ENCODE data around the gene NCKAP5.

The NCKAP5 gene

GRCh38 chr2:132780651-132781050, 787.6 kb downstream of the NCKAP5 start:
- DNase-seq = no peak

- DNase-seq = no peak
These were observed 789.0 kb downstream of the NCKAP5 start for GRCh38 chr2:132779206-132779721.

DNA sequence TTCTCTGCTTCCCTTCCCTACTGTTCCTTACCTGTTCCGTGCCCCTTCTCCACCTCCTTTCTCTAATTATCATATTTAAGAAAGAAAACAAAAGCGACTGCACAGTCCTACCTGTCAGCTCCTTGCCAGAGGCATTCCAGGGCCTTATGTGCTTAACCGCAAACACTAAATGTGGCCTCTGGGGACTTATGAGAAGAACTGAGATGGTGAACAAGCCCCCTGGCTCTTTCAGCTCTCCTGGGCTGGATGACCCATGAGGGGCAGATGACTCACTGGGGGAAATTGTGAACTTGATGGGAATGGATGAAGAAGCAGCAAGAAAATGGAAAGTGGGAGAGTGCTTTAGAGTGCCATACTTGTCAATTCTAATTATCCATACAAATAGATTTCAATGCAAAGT, 792.0 kb downstream of the NCKAP5 start:
- no peak for DNase-seq

DNA sequence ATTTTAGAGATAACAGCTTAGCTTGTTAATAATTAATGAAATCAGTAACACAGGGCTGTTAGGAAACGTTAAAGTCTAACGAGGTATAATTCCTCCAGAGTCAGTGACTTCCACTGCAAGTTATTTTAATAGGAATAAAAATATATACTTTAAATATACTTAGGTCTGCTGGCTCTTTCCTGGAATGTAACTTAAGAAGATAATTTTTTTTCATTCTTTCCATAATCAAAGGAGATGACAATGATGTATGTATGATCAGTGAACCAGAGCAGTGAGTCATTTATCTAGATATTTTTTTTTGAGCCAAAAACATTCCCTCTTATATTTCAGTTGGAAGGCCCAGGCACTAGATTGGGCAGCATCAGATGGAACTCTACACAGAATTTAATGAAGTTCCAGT, 794.1 kb downstream of the NCKAP5 start:
- DNase-seq = no peak

DNA sequence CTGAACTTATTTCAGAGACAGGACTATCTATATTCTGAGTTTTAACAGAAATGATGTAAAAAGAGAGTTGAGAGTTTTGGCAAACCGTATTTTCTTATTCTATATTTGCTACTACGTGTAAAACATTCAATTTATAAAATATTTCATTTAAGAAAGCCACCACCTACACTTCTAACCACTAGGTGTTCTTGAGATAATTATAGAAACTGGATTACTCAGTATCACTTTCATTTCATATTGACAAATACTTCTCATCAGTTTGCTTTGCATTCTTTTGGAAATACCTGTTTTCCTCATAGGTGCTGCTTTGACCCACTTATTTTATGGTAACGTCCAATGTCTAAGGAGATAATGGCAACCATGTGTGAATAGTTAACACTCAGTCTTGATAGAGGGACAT, 794.9 kb downstream of the NCKAP5 start:
- DNase-seq = no peak

DNA sequence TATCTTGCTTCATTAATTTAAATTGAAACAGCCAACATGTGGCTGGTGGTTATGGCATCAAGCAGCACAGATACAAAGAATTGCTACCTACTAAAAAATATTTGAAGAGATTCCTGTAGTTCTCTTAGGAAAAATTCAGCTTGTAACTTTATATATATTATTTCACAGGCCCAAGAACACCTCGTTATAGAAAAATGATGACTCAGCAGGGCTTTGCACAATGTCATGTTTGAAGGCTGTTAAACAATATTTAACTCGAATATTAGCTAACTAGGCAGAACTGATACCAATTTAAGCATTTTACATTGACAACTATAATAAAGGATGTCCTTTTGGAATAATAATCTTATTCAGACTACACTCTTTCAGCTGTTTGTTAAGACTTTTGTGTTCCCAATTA, 795.9 kb downstream of the NCKAP5 start:
- DNase-seq = no peak

GRCh38 chr2:132766573-132766972, 801.7 kb downstream of the NCKAP5 start:
- DNase-seq = no peak

- no peak for DNase-seq
These were observed 806.8 kb downstream of the NCKAP5 start for GRCh38 chr2:132761437-132761836.

GRCh38 chr2:132760971-132761370, 807.3 kb downstream of the NCKAP5 start:
- no peak for DNase-seq

- no peak for DNase-seq
These were observed 807.9 kb downstream of the NCKAP5 start for GRCh38 chr2:132760405-132760804.

DNA sequence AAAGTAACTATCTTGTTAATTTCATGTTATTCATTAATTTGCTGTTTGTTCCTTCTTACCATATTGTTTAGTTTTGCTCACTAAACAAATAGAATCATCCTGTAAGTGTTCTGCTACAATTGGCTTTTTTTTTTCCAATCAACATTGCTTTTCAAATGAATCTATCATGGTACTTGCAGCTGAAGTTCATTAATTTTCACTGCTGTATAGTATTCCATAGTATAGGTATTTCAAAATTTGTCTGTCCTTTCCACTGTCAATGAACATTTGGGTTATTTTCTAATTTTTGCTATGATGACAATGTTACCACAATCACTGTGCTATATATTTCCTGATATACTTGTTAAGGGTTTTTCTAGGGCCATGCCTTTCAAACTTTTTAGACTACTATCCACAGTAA, 809.3 kb downstream of the NCKAP5 start:
- no peak for DNase-seq

DNA sequence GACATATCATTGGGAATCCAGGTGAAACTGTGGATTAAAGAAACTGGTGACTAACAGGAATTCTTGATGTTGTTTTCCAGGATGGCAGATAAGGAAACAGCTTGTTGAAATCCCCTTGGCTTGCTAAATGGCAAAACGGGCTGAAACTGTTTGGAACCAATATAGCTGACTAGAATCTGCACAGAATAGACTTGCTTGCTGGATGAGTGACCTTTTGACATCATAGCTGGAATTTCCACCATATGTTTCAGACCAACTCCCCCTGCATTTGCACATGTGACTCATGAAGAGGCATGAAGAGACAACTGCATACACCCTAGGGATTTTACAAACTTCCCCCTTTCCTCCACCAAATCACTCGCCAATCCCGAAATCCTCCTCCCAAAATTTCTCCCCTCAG, 810.6 kb downstream of the NCKAP5 start:
- DNase-seq = no peak

DNA sequence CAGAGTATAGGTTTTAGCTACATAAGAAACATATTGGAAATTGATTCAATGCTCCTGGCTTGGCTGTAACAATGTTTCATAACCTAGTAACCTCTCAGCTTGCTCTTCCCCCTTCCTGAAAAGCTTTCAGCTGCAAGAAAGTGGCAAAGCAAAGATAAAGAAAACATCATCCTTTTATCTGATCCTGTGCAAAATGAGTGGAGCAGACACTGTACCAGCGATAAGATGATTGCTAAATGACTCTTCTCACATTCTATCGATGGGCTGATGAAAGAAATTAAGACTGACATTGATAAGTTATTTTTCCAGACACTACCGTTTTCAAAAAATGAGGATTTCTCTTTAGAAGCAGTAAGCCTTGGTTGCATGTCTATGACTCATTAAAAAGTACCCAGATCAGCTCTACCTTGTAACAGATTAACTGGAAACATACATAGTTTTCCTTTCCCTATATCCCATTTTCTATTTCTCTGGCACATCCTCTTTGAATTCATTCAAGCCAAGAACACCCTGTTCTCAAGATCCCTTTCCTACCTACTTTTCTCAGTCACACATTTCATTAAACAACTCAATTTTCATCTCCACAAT, 811.2 kb downstream of the NCKAP5 start:
- no peak for DNase-seq

DNA sequence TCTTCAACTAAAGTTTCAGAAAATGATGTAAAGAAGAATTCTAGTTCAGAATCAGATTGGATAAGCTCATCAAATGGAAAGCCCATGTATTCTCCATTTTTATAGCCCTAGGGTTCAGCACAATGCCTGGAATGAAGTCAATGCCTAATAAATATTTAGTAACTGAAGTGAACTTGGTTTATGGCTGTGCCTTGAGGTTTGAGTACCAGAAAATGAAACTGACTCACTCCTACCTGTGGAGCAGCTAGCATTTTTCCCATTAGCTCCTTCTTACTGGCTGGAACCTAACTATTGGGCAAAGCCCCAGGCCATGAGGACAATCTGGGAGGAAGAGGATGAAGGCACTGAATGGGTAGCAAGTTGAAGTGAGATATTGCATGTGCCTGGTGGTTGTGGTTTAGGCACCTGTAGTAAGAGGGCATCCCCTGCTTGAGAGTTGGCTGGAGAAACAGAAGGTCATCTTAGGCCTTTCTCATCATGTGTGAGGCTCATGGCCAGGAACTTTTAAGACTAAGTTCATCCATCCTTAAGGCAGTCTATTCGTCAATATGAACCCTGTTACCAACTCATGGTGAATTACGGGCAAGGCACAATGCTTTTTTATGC, 813.3 kb downstream of the NCKAP5 start:
- no peak for DNase-seq

DNA sequence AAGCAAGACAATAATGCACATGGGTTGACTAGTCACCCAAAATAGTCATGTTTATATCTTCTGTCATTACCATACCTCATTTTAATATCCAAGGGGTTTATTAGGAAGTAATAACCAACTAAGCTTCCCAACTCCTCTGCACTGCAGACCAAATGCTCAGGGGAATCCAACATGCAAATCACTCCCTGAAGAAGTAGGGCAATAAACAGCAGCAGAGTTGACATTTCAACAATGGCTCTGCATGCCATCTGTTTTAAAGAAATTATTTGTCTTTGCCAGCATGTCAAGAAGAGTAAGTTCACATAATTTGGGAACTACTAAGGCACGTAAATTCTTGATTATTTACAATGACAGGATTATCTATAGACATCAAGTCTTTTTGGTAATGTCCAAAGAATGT, 813.9 kb downstream of the NCKAP5 start:
- DNase-seq = no peak

DNA sequence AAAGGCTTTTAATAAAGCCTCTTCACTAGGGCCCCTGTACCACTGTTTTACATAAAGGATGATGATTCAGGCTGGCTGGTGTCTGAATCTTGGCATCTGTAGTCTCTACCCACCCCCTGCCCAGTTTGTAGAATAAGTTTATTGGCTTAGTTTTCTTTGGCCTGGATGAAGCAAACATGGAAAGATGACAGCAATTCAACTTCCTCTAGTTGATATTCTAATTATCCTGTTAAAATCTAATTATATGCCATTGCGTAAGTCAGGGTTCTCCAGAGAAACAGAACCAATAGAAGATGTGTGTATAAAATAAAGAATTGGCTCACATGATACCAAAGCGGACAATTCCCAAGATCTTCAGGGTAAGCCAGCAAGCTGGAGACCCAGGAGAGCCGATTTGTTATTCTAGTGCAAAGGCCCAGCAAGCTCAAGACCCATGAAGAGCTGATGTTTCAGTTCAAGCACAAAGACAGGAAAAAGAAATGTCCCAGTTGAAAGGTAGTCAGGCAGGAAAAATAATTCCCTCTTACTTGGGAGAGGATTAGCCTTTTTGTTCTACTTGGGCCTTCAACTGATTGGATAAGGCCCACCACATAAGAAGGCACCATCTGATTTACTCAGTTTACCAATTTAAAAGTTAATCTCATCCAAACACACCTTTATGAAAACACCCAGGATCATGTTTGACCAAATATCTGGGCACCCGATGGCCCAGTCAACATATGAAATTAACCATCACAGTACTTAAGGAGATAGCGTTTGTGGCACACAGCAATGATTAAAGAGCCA, 815.6 kb downstream of the NCKAP5 start:
- no peak for DNase-seq

DNA sequence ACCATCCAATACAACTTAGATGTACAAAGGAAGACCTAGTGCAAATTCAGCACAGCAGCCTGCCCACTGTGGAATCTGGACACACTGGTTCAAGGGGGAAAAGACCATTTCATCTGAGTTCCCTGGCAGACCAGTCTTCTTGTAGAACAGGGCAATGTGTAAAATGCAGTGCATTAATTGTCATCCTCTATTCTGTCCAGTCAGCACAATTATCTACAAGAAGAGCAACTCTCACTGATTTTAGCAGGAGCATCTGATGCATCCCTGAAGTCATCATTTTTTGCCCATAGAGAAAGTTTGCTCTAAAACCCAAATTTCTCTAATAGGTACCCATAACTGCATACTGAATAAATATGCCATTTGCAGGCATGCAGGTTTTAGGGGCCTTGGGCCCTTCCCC, 816.4 kb downstream of the NCKAP5 start:
- no peak for DNase-seq

DNA sequence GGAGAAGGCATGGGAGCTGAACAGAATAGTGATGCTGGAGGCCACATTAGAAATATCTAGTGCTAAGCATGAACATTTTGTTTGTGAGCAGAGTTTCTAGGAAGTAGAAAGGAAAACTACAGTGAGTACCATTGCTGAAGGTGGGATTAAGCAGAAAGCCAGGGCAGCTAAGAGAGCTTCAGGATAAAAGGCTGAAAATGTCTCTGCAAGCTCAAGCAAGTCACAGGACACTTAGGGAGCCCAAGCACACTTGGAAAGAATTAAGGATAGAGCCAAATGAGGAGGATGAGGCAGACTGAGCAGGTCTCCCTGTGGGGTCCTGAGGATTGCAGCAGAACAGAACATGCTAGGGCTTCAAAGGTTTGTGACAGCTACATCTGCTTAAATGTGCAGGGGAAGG, 817.7 kb downstream of the NCKAP5 start:
- DNase-seq = no peak

GRCh38 chr2:132747046-132747445, 821.2 kb downstream of the NCKAP5 start:
- DNase-seq = no peak

DNA sequence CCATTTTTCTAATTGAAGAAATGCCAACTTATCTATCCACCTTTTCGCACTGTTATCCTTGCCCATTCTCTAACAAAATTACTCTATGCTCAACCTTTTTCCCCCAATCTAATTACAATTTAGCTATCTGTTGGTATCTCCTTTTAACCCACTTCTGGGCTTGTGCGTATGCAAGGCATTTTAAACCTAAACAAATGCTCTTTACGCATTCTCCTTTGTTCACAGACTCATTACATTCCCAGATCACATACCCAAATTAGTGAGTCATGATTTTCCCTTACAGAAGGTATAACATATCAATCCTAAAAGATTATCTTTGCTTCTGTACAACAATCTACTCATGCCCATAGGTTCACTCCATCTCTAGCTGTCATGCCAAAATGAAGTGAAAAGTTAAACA, 826.5 kb downstream of the NCKAP5 start:
- DNase-seq = no peak

DNA sequence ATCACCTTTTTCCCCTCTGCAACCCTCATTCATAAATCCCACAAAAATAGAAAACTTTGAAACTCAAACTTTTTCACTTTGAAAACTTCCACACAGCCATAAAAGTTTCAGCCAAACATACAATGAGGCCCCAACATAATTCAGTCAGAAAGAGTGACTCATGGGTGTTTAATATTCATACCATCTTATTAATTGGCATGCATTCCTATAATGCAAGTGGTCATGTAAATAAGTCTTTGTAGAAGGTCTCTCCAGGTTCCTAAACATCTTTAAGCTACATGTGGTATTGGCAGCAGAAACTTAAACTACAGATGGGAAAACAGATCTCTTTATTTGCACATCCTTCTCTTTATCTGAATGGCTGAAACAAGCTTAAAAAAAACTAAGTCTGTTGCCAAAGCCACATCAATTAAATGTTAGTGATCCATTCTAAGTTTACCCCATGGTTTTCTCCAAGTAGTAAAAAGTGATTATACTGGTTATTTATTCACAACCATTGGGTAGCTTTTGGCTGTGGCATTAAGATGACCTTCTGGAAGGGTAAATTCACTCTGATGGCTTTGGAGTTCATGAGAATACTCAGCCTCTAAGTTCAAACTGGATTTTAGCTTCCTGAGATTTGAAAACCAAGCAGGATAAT, 828.1 kb downstream of the NCKAP5 start:
- DNase-seq = no peak

GRCh38 chr2:132738223-132738622, 830.0 kb downstream of the NCKAP5 start:
- no peak for DNase-seq

- no peak for DNase-seq
These were observed 832.2 kb downstream of the NCKAP5 start for GRCh38 chr2:132736059-132736458.

GRCh38 chr2:132734961-132735360, 833.3 kb downstream of the NCKAP5 start:
- no peak for DNase-seq

Measured in activated naive CD4-positive, alpha-beta T cell treated with anti-CD3 and anti-CD28 coated beads, Interleukin-2, amount 50 U/mL, for 16 hours (primary cell).